CD4-positive, alpha-beta memory T cell (primary cell): ENCODE results near the gene AGAP1. TPM values are rescaled to one million over a fixed set of nuclear protein-coding genes. Genes with fewer than 3 reads are reported as not detected.

Experiments used
- CTCF ChIA-PET: fragments of 350-600 bp; sonication (Branson Sonifier 250); formaldehyde crosslinking; loops from one replicate; lab custom pipeline; 2021; ENCODE audit warnings: inconsistent platforms; ENCODE audit not compliant: partially characterized antibody; lab: Charles Lee
- POLR2A ChIA-PET: fragments of 350-600 bp; sonication (Branson Sonifier 250); formaldehyde crosslinking; loops from one replicate; lab custom pipeline; 2021; ENCODE audit not compliant: partially characterized antibody; lab: Charles Lee
- DNase-seq, 5 donors: peaks; one replicate each; pipeline versions ENCODE4 v3.0.0 to v3.0.0-alpha.2; 2020 to 2022; ENCODE audit warnings: mixed read lengths in 1 of 5
- H3K27ac ChIP-seq: one replicate; pipeline ENCODE4 v1.7.0; 2013; ENCODE audit warnings: low read depth, low read length
- H3K27me3 ChIP-seq: 2 replicates; pipeline ENCODE4 v1.7.0; 2013; ENCODE audit warnings: mild to moderate bottlenecking, low read length, moderate library complexity; ENCODE audit not compliant: insufficient read depth
- H3K36me3 ChIP-seq: 2 replicates; pipeline ENCODE4 v1.7.0; 2013; ENCODE audit warnings: mild to moderate bottlenecking, low read length, moderate library complexity; ENCODE audit not compliant: insufficient read depth
- H3K4me1 ChIP-seq: 2 replicates; pipeline ENCODE4 v1.7.0; 2013; ENCODE audit warnings: mild to moderate bottlenecking, low read length, moderate library complexity; ENCODE audit not compliant: insufficient read depth
- H3K4me3 ChIP-seq, 2 donors: one replicate each; pipeline ENCODE4 v1.7.0; 2013; ENCODE audit warnings: low read length in 2 of 2, mild to moderate bottlenecking in 1 of 2
- H3K9me3 ChIP-seq, 2 donors: one replicate each; pipeline ENCODE4 v1.7.0; 2013; ENCODE audit warnings: low read length in 2 of 2, control low read depth in 1 of 2; ENCODE audit not compliant: control insufficient read depth in 1 of 2
- H3K27ac Mint-ChIP-seq, 7 donors: one replicate each; pipeline ENCODE4 v1.8.0; 2020 to 2021; ENCODE audit warnings: mixed read lengths in 7 of 7, mild to moderate bottlenecking in 6 of 7, inconsistent platforms in 3 of 7, moderate library complexity in 3 of 7
- H3K27me3 Mint-ChIP-seq, 2 donors: one replicate each; pipeline ENCODE4 v1.8.0; 2020 to 2021; ENCODE audit warnings: mixed read lengths in 2 of 2
- H3K36me3 Mint-ChIP-seq, 2 donors: one replicate each; pipeline ENCODE4 v1.8.0; 2020 to 2021; ENCODE audit warnings: mixed read lengths in 2 of 2, inconsistent platforms in 1 of 2, mild to moderate bottlenecking in 1 of 2
- H3K4me1 Mint-ChIP-seq, 4 donors: one replicate each; pipeline ENCODE4 v1.8.0; 2020 to 2021; ENCODE audit warnings: mixed read lengths in 4 of 4, mild to moderate bottlenecking in 1 of 4
- H3K4me3 Mint-ChIP-seq, 8 donors: one replicate each; pipeline ENCODE4 v1.8.0; 2020 to 2021; ENCODE audit warnings: mixed read lengths in 8 of 8, mild to moderate bottlenecking in 7 of 8, moderate library complexity in 6 of 8, inconsistent platforms in 3 of 8
- H3K9me3 Mint-ChIP-seq, 8 donors: one replicate each; pipeline ENCODE4 v1.8.0; 2020 to 2021; ENCODE audit warnings: mixed read lengths in 8 of 8, mild to moderate bottlenecking in 5 of 8, inconsistent platforms in 3 of 8, moderate library complexity in 1 of 8
- intact Hi-C: fragments of 100-400 bp; cut with micrococcal nuclease; formaldehyde crosslinking; loops from one replicate; pipeline ENCODE4 v1.15.1; 2023
- polyA plus RNA-seq, 2 donors: library from polyadenylated mRNA; unstranded; fragments of 300-500 nt; fragmentation: Illumina TruSeq; gene quantifications; one replicate each; pipeline ENCODE4 v1.2.3, GENCODE V29; 2021
- total RNA-seq, 2 experiments: library from RNA; stranded (reverse); gene quantifications; one replicate each; pipeline ENCODE4 v1.2.3, GENCODE V29; 2021

AGAP1 gene
- total and polyA plus RNA-seq, 4 experiments from 2014 or later: 0.24 to 2.9 (median 1.9) TPM

GRCh38 chr2:235597081-235597615 is 103.3 kb downstream of the AGAP1 start:
- ChIA-PET CTCF (interaction anchor here (5.6 kb wide), 1 partner anchor 149 kb away, joined by 59 read pairs; no protein-coding TSS in a partner anchor), POLR2A (interaction anchor here (0.6 kb wide), 1 partner anchor 22 kb away, joined by 3 read pairs; no protein-coding TSS in a partner anchor)
- H3K36me3 ChIP-seq: no peaks in the 10 kb centered on the region
- Mint-ChIP-seq H3K9me3 (peaks cover 0 to 2% (median 0%) of the 10 kb centered on the region in 8 donors), H3K4me1 (peaks cover 0 to 1% (median 0%) of the 10 kb centered on the region in 4 donors), H3K27ac (no peak overlapping the region), H3K36me3 (no peaks in the 10 kb centered on the region), H3K27me3 (peaks cover 4 to 7% of the 10 kb centered on the region in 2 donors), H3K4me3 (no peak overlapping the region)
- no peak for DNase-seq
- H3K27me3 ChIP-seq: no peaks in the 10 kb centered on the region
- H3K4me3 ChIP-seq: no peak overlapping the region
- no peaks in the 10 kb centered on the region for H3K9me3 ChIP-seq
- no peaks in the 10 kb centered on the region for H3K4me1 ChIP-seq
- intact Hi-C loops: no loop called here
- H3K27ac ChIP-seq: no peak overlapping the region

- H3K4me3 Mint-ChIP-seq: no peak overlapping the region
- peaks cover 0 to 6% (median 0%) of the 10 kb centered on the region in 8 donors for H3K9me3 Mint-ChIP-seq
- peaks cover 0 to 1% (median 0%) of the 10 kb centered on the region in 4 donors for H3K4me1 Mint-ChIP-seq
- no peak overlapping the region for H3K27ac Mint-ChIP-seq
- POLR2A ChIA-PET: no interaction called here
- Histone ChIP-seq H3K27ac (no peak overlapping the region), H3K4me3 (no peak overlapping the region), H3K36me3 (no peaks in the 10 kb centered on the region), H3K4me1 (no peaks in the 10 kb centered on the region), H3K9me3 (no peaks in the 10 kb centered on the region), H3K27me3 (no peaks in the 10 kb centered on the region)
- peaks cover 5 to 7% of the 10 kb centered on the region in 2 donors for H3K27me3 Mint-ChIP-seq
- intact Hi-C loops: no loop called here
- DNase-seq: no peak
- CTCF ChIA-PET: interaction anchor here (1.2 to 1.5 kb wide), 2 partner anchors 68 to 1053 kb away, joined by 3 read pairs; no protein-coding TSS in a partner anchor
- H3K36me3 Mint-ChIP-seq: no peaks in the 10 kb centered on the region
Measured at GRCh38 chr2:235598026-235598425, 104.2 kb downstream of the AGAP1 start.

DNA sequence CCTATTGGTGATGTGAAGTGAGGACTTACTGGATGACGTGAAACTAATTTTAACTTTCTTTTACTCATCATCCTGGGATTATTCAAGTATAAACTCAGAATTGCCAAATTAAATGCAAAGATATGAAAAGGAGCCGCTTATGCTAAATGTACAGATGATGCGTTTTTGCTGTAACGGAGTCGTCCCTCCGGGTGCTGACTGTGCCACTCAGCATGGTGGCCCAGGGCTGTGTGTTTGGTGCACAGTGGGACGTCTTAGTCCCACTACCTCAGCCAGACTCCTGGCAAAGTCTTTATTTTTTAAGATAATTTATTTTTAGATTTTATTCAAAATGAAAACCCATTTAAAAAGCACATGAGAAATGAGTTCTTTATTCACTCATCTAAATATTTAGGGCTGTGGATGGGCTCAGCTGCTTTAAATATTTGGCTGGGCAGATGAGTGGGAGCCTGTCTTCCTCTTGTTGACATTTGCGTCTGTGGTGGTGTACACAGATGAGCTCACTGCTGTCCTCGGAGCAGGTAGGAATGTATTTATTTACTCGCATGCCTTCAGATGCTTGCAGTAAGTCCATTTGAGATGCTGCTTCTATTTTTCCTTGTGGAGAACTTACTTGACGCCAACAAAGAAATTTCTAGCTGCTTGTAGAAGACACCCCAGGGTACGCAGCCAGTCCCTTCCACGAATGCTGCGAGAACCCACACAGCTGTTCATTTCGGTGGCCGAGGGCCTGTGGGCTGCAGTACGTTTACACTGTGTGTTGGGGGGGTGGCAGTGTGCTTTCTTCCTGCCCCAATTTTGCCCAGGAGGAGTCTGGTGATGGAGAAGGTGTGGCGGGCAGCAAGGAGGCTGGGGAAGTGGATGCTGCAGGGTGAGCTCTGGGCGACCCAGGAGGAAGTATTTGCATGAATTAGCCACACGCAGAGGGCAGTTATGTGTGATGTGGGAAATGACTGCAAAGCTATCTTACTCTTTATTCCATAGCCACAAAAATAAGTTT is 105.0 kb downstream of the AGAP1 start:
- Histone ChIP-seq H3K36me3 (no peaks in the 10 kb centered on the region), H3K4me3 (no peak overlapping the region), H3K27me3 (no peaks in the 10 kb centered on the region), H3K27ac (no peak overlapping the region), H3K4me1 (no peaks in the 10 kb centered on the region), H3K9me3 (no peaks in the 10 kb centered on the region)
- DNase-seq: no peak
- Mint-ChIP-seq H3K4me1 (peaks cover 0 to 1% (median 0%) of the 10 kb centered on the region in 4 donors), H3K9me3 (peaks cover 0 to 14% (median 2%) of the 10 kb centered on the region in 8 donors), H3K36me3 (no peaks in the 10 kb centered on the region), H3K27ac (no peak overlapping the region), H3K27me3 (peaks cover 5 to 7% of the 10 kb centered on the region in 2 donors), H3K4me3 (no peak overlapping the region)
- ChIA-PET CTCF (interaction anchor here (1.2 to 1.5 kb wide), 2 partner anchors 67 to 1054 kb away, joined by 3 read pairs; no protein-coding TSS in a partner anchor), POLR2A (no interaction called here)
- intact Hi-C loops: no loop called here

DNA sequence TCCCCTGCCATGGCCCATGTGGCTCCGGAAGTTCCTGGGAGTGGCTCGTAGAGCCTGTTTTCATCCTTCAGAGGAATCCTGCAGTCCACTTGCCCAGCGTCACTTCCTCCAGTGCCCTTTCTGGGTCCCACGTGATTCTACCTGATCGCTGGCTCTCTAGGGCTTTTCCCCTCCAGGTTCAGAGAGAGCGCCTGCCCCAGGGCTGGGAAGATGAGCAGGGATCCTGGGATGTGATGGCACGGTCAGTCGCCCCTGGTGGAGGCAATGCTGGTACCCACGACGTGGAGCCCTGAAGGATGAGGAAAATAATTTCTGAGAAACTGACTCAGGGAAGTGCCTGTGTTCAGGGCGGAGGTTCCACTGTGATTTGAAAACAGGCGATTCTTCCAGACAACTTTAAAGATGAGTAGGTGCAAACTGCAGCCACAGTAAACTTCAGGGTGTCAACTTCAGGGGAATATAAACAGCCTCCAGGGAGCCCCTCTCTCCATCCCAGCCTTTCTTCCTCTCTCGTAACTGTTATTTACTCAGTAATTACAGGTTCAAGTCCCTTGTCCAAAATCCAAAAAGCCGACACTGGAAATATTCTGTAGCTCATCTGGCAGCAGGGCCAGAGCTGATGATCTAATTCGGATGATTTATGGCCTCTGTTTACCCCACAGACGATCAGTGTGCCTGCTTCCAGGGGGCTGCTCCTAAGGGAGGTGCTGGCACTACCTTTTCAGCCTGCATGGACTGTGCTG is 105.9 kb downstream of the AGAP1 start:
- H3K36me3 ChIP-seq: no peaks in the 10 kb centered on the region
- CTCF ChIA-PET: interaction anchor here (1.5 kb wide), 1 partner anchor 66 kb away, joined by 3 read pairs; no protein-coding TSS in a partner anchor
- intact Hi-C loops: no loop called here

DNA sequence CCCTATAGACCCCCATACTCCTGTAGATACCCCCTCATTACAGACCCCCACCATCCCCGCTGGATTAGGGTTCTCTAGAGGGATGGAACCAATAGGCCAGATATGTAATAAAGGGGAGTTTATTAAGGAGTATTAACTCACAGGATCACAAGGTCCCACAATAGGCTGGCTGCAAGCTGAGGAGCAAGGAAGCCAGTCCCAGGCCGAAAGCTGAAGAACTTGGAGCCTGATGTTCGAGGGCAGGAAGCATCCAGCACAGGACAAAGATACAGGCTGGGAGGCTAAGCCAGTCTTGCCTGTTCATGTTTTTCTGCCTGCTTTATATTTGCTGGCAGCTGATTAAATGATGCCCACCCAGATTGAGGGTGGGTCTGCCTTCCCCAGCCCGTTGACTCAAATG is 106.6 kb downstream of the AGAP1 start:
- H3K27ac ChIP-seq: no peak overlapping the region
- Mint-ChIP-seq H3K9me3 (peaks cover 0 to 14% (median 2%) of the 10 kb centered on the region in 8 donors), H3K27me3 (peaks cover 5 to 6% of the 10 kb centered on the region in 2 donors), H3K36me3 (no peaks in the 10 kb centered on the region), H3K4me3 (no peak overlapping the region), H3K4me1 (no peaks in the 10 kb centered on the region), H3K27ac (no peak overlapping the region)
- intact Hi-C loops: no loop called here
- H3K4me3 ChIP-seq: no peak overlapping the region
- no peaks in the 10 kb centered on the region for H3K9me3 ChIP-seq
- ChIA-PET POLR2A (no interaction called here), CTCF (no interaction called here)
- no peaks in the 10 kb centered on the region for H3K36me3 ChIP-seq
- H3K4me1 ChIP-seq: no peaks in the 10 kb centered on the region
- no peaks in the 10 kb centered on the region for H3K27me3 ChIP-seq
- no peak for DNase-seq

More for the DNA sequence above, 105.9 kb downstream of the AGAP1 start:
- no peak overlapping the region for H3K27ac Mint-ChIP-seq
- peaks cover 5 to 6% of the 10 kb centered on the region in 2 donors for H3K27me3 Mint-ChIP-seq
- no peak overlapping the region for H3K4me3 Mint-ChIP-seq
- POLR2A ChIA-PET: no interaction called here
- no peaks in the 10 kb centered on the region for H3K4me1 Mint-ChIP-seq
- no peaks in the 10 kb centered on the region for H3K36me3 Mint-ChIP-seq
- Histone ChIP-seq H3K27ac (no peak overlapping the region), H3K27me3 (no peaks in the 10 kb centered on the region), H3K4me1 (no peaks in the 10 kb centered on the region), H3K4me3 (no peak overlapping the region), H3K9me3 (no peaks in the 10 kb centered on the region)
- H3K9me3 Mint-ChIP-seq: peaks cover 0 to 14% (median 2%) of the 10 kb centered on the region in 8 donors
- DNase-seq: no peak

DNA sequence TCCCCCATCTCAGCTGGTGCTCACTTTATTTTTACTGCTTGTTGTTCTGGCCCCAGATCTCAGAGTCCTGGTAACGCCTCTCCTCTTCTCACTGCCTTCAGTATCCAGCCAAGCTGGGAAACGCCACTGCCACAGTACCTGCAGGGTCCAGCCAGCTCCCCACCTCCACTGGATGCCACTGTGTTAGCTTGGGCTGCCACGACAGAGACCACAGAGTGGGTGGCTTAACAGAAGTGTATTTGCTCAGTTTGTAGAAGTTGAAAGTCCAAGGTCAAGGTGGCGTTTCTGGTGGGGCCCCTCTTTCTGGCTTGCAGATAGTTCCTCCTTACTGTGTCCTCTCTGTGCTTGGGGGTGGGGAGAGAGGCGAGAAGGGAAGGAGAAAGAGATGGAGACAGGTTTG is 107.1 kb downstream of the AGAP1 start:
- Mint-ChIP-seq H3K27me3 (peaks cover 5 to 6% of the 10 kb centered on the region in 2 donors), H3K4me3 (no peak overlapping the region), H3K9me3 (peaks cover 0 to 14% (median 2%) of the 10 kb centered on the region in 8 donors), H3K27ac (no peak overlapping the region), H3K4me1 (no peaks in the 10 kb centered on the region), H3K36me3 (no peaks in the 10 kb centered on the region)
- no peak overlapping the region for H3K27ac ChIP-seq
- H3K27me3 ChIP-seq: no peaks in the 10 kb centered on the region
- intact Hi-C loops: no loop called here
- no peaks in the 10 kb centered on the region for H3K9me3 ChIP-seq
- H3K4me3 ChIP-seq: no peak overlapping the region
- no peaks in the 10 kb centered on the region for H3K36me3 ChIP-seq
- ChIA-PET CTCF (no interaction called here), POLR2A (no interaction called here)
- no peaks in the 10 kb centered on the region for H3K4me1 ChIP-seq
- no peak for DNase-seq
